ENCODE measurements around the gene GCNT4. TPM values are rescaled to one million over a fixed set of nuclear protein-coding genes. Genes with fewer than 3 reads are reported as not detected.

The GCNT4 gene
- total RNA-seq, 3 donors from 2014 or later (not counting 1 experiment from before 2014, with no cell fraction given): 0.25 to 2.0 (median 0.52) TPM

GRCh38 chr5:75044406-75044805 is 8.0 kb downstream of the GCNT4 start:
- TF ChIP-seq CTCF (IDR thresholded peaks at IDR 0.05): no peak
- no peaks in the 10 kb centered on the region for H3K9me3 Mint-ChIP-seq
- H3K27me3 Mint-ChIP-seq (ENCODE audit: low read depth in 2 of 2): peaks cover 12 to 19% of the 10 kb centered on the region in 2 donors
- H3K4me1 Mint-ChIP-seq: peaks cover 15 to 16% of the 10 kb centered on the region in 2 donors
- H3K4me3 ChIP-seq (ENCODE audit: low read length): no peak overlapping the region
- no peaks in the 10 kb centered on the region for H3K27me3 ChIP-seq (ENCODE audit: control insufficient read depth, insufficient read depth, low read length)
- no peaks in the 10 kb centered on the region for H3K9me3 ChIP-seq (ENCODE audit: control insufficient read depth, insufficient read depth, low read length)
- no peak overlapping the region for H3K27ac ChIP-seq (ENCODE audit: low read length)
- no peaks in the 10 kb centered on the region for H3K36me3 Mint-ChIP-seq
- no peak for ATAC-seq
- no peak overlapping the region for H3K27ac Mint-ChIP-seq
- intact Hi-C loops (cut with micrococcal nuclease): loop anchor here (10.0 kb wide), 1 partner anchor 220 kb away; no protein-coding TSS in a partner anchor
- H3K4me3 Mint-ChIP-seq: no peak overlapping the region
- peaks cover 7% of the 10 kb centered on the region for H3K4me1 ChIP-seq (ENCODE audit: control insufficient read depth, insufficient read depth, low read length)
- peak in 1 of 2 donors; percentile 45 for DNase-seq
- no peaks in the 10 kb centered on the region for H3K36me3 ChIP-seq (ENCODE audit: control insufficient read depth, insufficient read depth, low read length)
- 54% methylated on average over 7 of the region's 7 CpGs for WGBS (ENCODE audit: insufficient coverage)

GRCh38 chr5:75043633-75044264 is 8.6 kb downstream of the GCNT4 start:
- Histone ChIP-seq H3K27ac (ENCODE audit: low read length) (no peak overlapping the region), H3K36me3 (ENCODE audit: control insufficient read depth, insufficient read depth, low read length) (no peaks in the 10 kb centered on the region), H3K4me1 (ENCODE audit: control insufficient read depth, insufficient read depth, low read length) (peaks cover 5% of the 10 kb centered on the region), H3K9me3 (ENCODE audit: control insufficient read depth, insufficient read depth, low read length) (no peaks in the 10 kb centered on the region), H3K4me3 (ENCODE audit: low read length) (no peak overlapping the region), H3K27me3 (ENCODE audit: control insufficient read depth, insufficient read depth, low read length) (no peaks in the 10 kb centered on the region)
- intact Hi-C loops (cut with micrococcal nuclease): loop anchor here (10.0 kb wide), 1 partner anchor 221 kb away; no protein-coding TSS in a partner anchor
- WGBS (ENCODE audit: insufficient coverage): 78% methylated on average over 5 of the region's 7 CpGs
- DNase-seq: no peak
- Mint-ChIP-seq H3K4me3 (no peak overlapping the region), H3K27me3 (ENCODE audit: low read depth in 2 of 2) (peaks cover 12 to 16% of the 10 kb centered on the region in 2 donors), H3K27ac (no peak overlapping the region), H3K9me3 (no peaks in the 10 kb centered on the region), H3K36me3 (no peaks in the 10 kb centered on the region), H3K4me1 (peaks cover 9 to 11% of the 10 kb centered on the region in 2 donors)
- no peak for TF ChIP-seq CTCF (IDR thresholded peaks at IDR 0.05)
- ATAC-seq: no peak

DNA sequence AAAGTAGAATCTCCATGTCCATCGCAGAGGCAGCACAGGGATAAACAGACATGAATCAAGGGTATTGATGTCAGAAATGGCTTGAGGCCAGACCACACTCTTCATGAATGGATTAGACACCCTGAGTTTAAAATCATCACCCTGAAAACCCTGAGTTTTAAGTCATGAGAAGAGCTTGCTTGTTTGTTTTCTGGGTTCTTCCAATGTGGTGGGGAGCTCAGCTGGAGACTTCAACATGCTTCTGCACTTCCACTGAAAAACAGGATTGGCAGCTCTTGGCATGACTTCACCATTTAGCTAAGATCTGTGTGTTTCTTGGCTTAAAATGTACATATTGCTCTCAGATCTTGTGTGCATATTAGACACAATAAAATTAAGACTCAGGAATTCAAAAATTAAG is 9.8 kb downstream of the GCNT4 start:
- no peaks in the 10 kb centered on the region for H3K36me3 Mint-ChIP-seq
- no peak for DNase-seq
- H3K27ac Mint-ChIP-seq: no peak overlapping the region
- intact Hi-C loops (cut with micrococcal nuclease): loop anchor here (10.0 kb wide), 1 partner anchor 222 kb away; no protein-coding TSS in a partner anchor
- Histone ChIP-seq H3K4me3 (ENCODE audit: low read length) (no peak overlapping the region), H3K27ac (ENCODE audit: low read length) (no peak overlapping the region), H3K4me1 (ENCODE audit: control insufficient read depth, insufficient read depth, low read length) (no peaks in the 10 kb centered on the region), H3K27me3 (ENCODE audit: control insufficient read depth, insufficient read depth, low read length) (no peaks in the 10 kb centered on the region), H3K36me3 (ENCODE audit: control insufficient read depth, insufficient read depth, low read length) (no peaks in the 10 kb centered on the region), H3K9me3 (ENCODE audit: control insufficient read depth, insufficient read depth, low read length) (no peaks in the 10 kb centered on the region)
- H3K9me3 Mint-ChIP-seq: no peaks in the 10 kb centered on the region
- WGBS (ENCODE audit: insufficient coverage): 67% methylated on average over 1 of the region's 1 CpG
- peaks cover 12 to 16% of the 10 kb centered on the region in 2 donors for H3K27me3 Mint-ChIP-seq (ENCODE audit: low read depth in 2 of 2)
- ATAC-seq: no peak
- no peaks in the 10 kb centered on the region for H3K4me1 Mint-ChIP-seq
- no peak overlapping the region for H3K4me3 Mint-ChIP-seq
- no peak for TF ChIP-seq CTCF (IDR thresholded peaks at IDR 0.05)
